Naive thymus-derived CD4-positive, alpha-beta T cell (primary cell): ENCODE data around the gene PGGHG. TPM values are rescaled to one million over a fixed set of nuclear protein-coding genes. Genes with fewer than 3 reads are reported as not detected.
A peak's percentile ranks its signal among the peaks of the same experiment; 100 is the strongest.
"Not testable (repeated sequence)": the region's sequence is repeated elsewhere in the genome, so short reads cannot be mapped to it uniquely, and the experiment has no call there.

ENCODE experiments used
- ATAC-seq: fragments of 150-1000 bp; cut with Tn5 transposase; 2 replicates; pipeline ENCODE4 v1.10.0; 2021; ENCODE audit warnings: mild to moderate bottlenecking, moderate library complexity
- CTCF ChIA-PET: fragments of 350-600 bp; sonication (Branson Sonifier 250); formaldehyde crosslinking; loops from one replicate; lab custom pipeline; 2021; ENCODE audit warnings: antibody characterized with exemption; lab: Charles Lee
- POLR2A ChIA-PET: fragments of 350-600 bp; sonication (Branson Sonifier 250); formaldehyde crosslinking; loops from one replicate; lab custom pipeline; 2021; ENCODE audit warnings: antibody characterized with exemption, inconsistent platforms; lab: Charles Lee
- DNase-seq, 9 donors: peaks; one replicate each; pipeline versions ENCODE4 v3.0.0 to v3.0.0-alpha.2; 2020 to 2022; ENCODE audit warnings: mixed read lengths in 1 of 9
- H3K27ac ChIP-seq: one replicate; pipeline ENCODE4 v1.7.0; 2013; ENCODE audit warnings: mild to moderate bottlenecking, low read depth, low read length, moderate library complexity
- H3K27me3 ChIP-seq, 2 donors: one replicate each; pipeline ENCODE4 v1.7.0; 2013; ENCODE audit warnings: low read length in 2 of 2, mild to moderate bottlenecking in 2 of 2, moderate library complexity in 2 of 2; ENCODE audit not compliant: control insufficient read depth in 2 of 2, insufficient read depth in 2 of 2
- H3K36me3 ChIP-seq, 3 experiments: 1 replicate in 2 of 3; 2 replicates in 1 of 3; pipeline ENCODE4 v1.7.0; 2013; ENCODE audit warnings: low read length in 3 of 3, mild to moderate bottlenecking in 3 of 3, moderate library complexity in 1 of 3; ENCODE audit not compliant: insufficient read depth in 3 of 3, control insufficient read depth in 2 of 3
- H3K4me1 ChIP-seq, 2 donors: one replicate each; pipeline ENCODE4 v1.7.0; 2013; ENCODE audit warnings: low read length in 2 of 2, mild to moderate bottlenecking in 2 of 2, moderate library complexity in 1 of 2; ENCODE audit not compliant: control insufficient read depth in 2 of 2, insufficient read depth in 2 of 2
- H3K4me3 ChIP-seq: 2 replicates; pipeline ENCODE4 v1.7.0; 2013; ENCODE audit warnings: mild to moderate bottlenecking, low read length
- H3K9me3 ChIP-seq, 3 experiments: 1 replicate in 2 of 3; 2 replicates in 1 of 3; pipeline ENCODE4 v1.7.0; 2013; ENCODE audit warnings: low read length in 3 of 3; ENCODE audit not compliant: control insufficient read depth in 2 of 3
- H3K27ac Mint-ChIP-seq, 9 donors: one replicate each; pipeline ENCODE4 v1.8.0; 2020 to 2022; ENCODE audit warnings: mixed read lengths in 9 of 9, mild to moderate bottlenecking in 8 of 9, moderate library complexity in 5 of 9, inconsistent platforms in 2 of 9
- H3K27me3 Mint-ChIP-seq, 5 donors: one replicate each; pipeline ENCODE4 v1.8.0; 2021 to 2022; ENCODE audit warnings: mixed read lengths in 5 of 5, mild to moderate bottlenecking in 1 of 5
- H3K36me3 Mint-ChIP-seq, 5 donors: one replicate each; pipeline ENCODE4 v1.8.0; 2020 to 2022; ENCODE audit warnings: mixed read lengths in 5 of 5, mild to moderate bottlenecking in 3 of 5, inconsistent platforms in 1 of 5
- H3K4me1 Mint-ChIP-seq, 7 donors: one replicate each; pipeline ENCODE4 v1.8.0; 2020 to 2022; ENCODE audit warnings: mixed read lengths in 7 of 7, mild to moderate bottlenecking in 3 of 7, inconsistent platforms in 1 of 7
- H3K4me3 Mint-ChIP-seq, 10 donors: one replicate each; pipeline ENCODE4 v1.8.0; 2020 to 2022; ENCODE audit warnings: mild to moderate bottlenecking in 10 of 10, mixed read lengths in 10 of 10, moderate library complexity in 6 of 10, inconsistent platforms in 2 of 10
- H3K9me3 Mint-ChIP-seq, 11 donors: one replicate each; pipeline ENCODE4 v1.8.0; 2020 to 2022; ENCODE audit warnings: mixed read lengths in 11 of 11, mild to moderate bottlenecking in 4 of 11, inconsistent platforms in 1 of 11, moderate library complexity in 1 of 11
- intact Hi-C, 2 donors: fragments of 100-400 bp; cut with micrococcal nuclease; formaldehyde crosslinking; loops; one replicate each; pipeline ENCODE4 v1.15.1; 2023
- polyA plus RNA-seq, 2 donors: library from polyadenylated mRNA; unstranded; fragments of 300-500 nt; fragmentation: Illumina TruSeq; gene quantifications; one replicate each; pipeline ENCODE4 v1.2.3, GENCODE V29; 2021
- total RNA-seq, 6 experiments: library from RNA in 5 of 6; stranded (reverse) in 5 of 6; gene quantifications; 1 replicate in 5 of 6; 2 replicates in 1 of 6; pipeline ENCODE4 v1.2.3 and lab custom pipeline; 2021 to 2026

The PGGHG gene
- total and polyA plus RNA-seq, 7 experiments from 2014 or later = 5.1 to 656 (median 340) TPM

GRCh38 chr11:261624-262023 lies 27.3 kb upstream of the PGGHG start:
- Mint-ChIP-seq H3K27ac (no peak overlapping the region), H3K4me3 (no peak overlapping the region), H3K27me3 (peaks cover 0 to 7% (median 0%) of the 10 kb centered on the region in 5 donors), H3K36me3 (no peaks in the 10 kb centered on the region), H3K9me3 (peaks cover 0 to 3% (median 0%) of the 10 kb centered on the region in 11 donors), H3K4me1 (peaks cover 0 to 11% (median 1%) of the 10 kb centered on the region in 7 donors)
- ChIA-PET POLR2A (interaction anchor here (0.7 to 2.0 kb wide), 2 partner anchors 19 to 26 kb away, joined by 4 to 7 read pairs; no protein-coding TSS in a partner anchor), CTCF (interaction anchor here (0.7 to 2.0 kb wide), 2 partner anchors 11 to 46 kb away, joined by 3 to 13 read pairs; no protein-coding TSS in a partner anchor)
- Histone ChIP-seq H3K27ac (no peak overlapping the region), H3K27me3 (no peaks in the 10 kb centered on the region), H3K9me3 (no peaks in the 10 kb centered on the region), H3K4me3 (no peak overlapping the region), H3K36me3 (no peaks in the 10 kb centered on the region), H3K4me1 (no peaks in the 10 kb centered on the region)
- intact Hi-C loops = no loop called here
- no peak for DNase-seq
- ATAC-seq = no peak

DNA sequence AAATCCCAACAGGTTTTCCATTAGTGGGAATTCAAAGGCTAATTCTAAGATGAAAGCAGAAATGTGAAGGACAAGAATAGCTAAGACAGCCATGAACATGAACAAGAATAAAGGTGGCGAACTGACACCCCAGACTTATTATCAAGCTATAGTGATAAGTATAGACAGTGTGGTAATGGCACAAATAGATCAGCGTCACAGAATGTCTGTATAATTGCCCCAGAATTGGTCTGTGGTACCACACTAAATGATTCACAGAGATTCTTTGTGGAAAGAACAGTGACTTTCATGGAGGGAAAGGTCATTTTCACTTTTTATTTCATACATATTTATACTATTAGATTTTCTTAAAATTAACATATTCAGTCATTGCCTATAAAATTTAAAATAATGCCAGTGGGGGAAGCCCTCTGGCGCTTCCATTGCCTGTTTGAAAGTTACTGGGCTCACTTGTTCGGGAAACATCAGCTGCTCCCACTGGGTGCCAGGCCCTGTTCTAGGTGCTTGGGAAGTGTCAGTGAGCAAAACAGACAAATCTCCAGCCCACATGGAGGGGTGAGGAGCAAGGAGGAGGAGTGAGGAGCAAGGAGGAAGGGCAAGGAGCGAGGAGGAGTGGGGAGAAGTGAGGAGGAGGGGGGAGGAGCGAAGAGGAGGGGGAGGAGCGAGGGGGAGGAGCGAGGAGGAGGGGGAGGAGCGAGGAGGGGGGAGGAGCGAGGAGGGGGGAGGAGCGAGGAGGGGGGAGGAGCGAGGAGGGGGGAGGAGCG lies 22.1 kb upstream of the PGGHG start:
- ChIA-PET POLR2A (interaction anchor here (0.6 to 4.6 kb wide), 16 partner anchors 9 to 1973 kb away, joined by 3 to 330 read pairs (median 14); partner anchors contain the start of genes BET1L, IFITM1, IFITM2 and IFITM5), CTCF (interaction anchor here (1.0 to 3.6 kb wide), 5 partner anchors 14 to 60 kb away, joined by 3 to 34 read pairs (median 11); partner anchors contain the start of genes BET1L, NLRP6, PGGHG and RIC8A)
- H3K9me3 ChIP-seq = no peaks in the 10 kb centered on the region
- ATAC-seq (peak; percentile 14), DNase-seq (peak in 5 of 9 donors; percentile 20 to 50 (median 41))
- peaks cover 0 to 2% (median 0%) of the 10 kb centered on the region in 5 donors for H3K27me3 Mint-ChIP-seq
- H3K27me3 ChIP-seq = no peaks in the 10 kb centered on the region
- H3K4me3 ChIP-seq = no peak overlapping the region
- H3K27ac ChIP-seq = peak overlapping the region; percentile 49
- H3K36me3 Mint-ChIP-seq = peaks cover 0 to 4% (median 0%) of the 10 kb centered on the region in 5 donors
- H3K9me3 Mint-ChIP-seq = peaks cover 0 to 3% (median 0%) of the 10 kb centered on the region in 11 donors
- peaks cover 20 to 40% (median 33%) of the 10 kb centered on the region in 7 donors for H3K4me1 Mint-ChIP-seq
- peak overlapping the region; percentile 62 to 95 (median 80) for H3K4me3 Mint-ChIP-seq
- H3K36me3 ChIP-seq = no peaks in the 10 kb centered on the region
- intact Hi-C loops = loop anchor here (1.0 to 5.0 kb wide), 6 partner anchors 14 to 181 kb away; partner anchors contain the start of genes BET1L (in 1 of the 2), PSMD13 (in 1 of the 2), RIC8A (in 1 of the 2) and SIRT3 (in 1 of the 2)
- H3K4me1 ChIP-seq = peaks cover 24 to 26% of the 10 kb centered on the region in 2 donors
- peak overlapping the region; percentile 55 to 100 (median 96) for H3K27ac Mint-ChIP-seq

DNA sequence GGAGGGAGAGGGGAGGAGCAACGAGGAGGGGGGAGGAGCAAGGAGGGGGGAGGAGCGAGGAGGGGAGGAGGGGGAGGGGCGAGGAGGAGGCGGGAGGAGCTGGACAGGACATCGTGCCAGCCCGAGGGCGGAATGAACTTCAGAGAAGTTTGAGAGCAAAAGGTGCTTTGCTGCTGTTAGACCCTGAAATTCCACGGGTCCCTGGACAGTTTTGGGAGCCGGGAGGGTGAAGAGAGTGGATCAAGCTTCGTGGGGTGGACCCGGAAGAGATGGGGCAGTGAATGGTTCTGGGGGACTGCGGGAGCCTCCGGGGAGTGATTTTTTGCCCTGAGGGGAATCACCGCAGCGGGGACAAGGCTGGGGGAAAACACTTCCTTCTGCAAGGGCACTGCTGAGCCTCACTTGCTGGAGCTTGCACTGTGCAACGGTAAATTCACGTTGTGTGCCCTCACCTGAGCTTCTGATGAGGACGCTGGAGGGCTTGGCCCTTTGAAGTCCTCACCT lies 21.4 kb upstream of the PGGHG start:
- peaks cover 0 to 5% (median 0%) of the 10 kb centered on the region in 5 donors for H3K36me3 Mint-ChIP-seq
- peak overlapping the region; percentile 59 for H3K4me3 ChIP-seq
- peak; percentile 41 to 75 (median 68) for DNase-seq
- peaks cover 20 to 42% (median 35%) of the 10 kb centered on the region in 7 donors for H3K4me1 Mint-ChIP-seq
- H3K27me3 ChIP-seq = no peaks in the 10 kb centered on the region
- POLR2A ChIA-PET = interaction anchor here (0.6 to 4.6 kb wide), 22 partner anchors 10 to 252 kb away, joined by 3 to 330 read pairs (median 12); partner anchors contain the start of genes BET1L, IFITM1, IFITM2 and NLRP6
- H3K36me3 ChIP-seq = no peaks in the 10 kb centered on the region
- peak; percentile 48 for ATAC-seq
- H3K27ac ChIP-seq = peak overlapping the region; percentile 80
- peak overlapping the region; percentile 85 to 96 (median 90) for H3K4me3 Mint-ChIP-seq
- no peaks in the 10 kb centered on the region for H3K9me3 ChIP-seq
- H3K27ac Mint-ChIP-seq = peak overlapping the region; percentile 92 to 100 (median 99)
- CTCF ChIA-PET = interaction anchor here (0.9 to 3.6 kb wide), 9 partner anchors 13 to 60 kb away, joined by 3 to 34 read pairs (median 7); partner anchors contain the start of genes BET1L, NLRP6, PGGHG and RIC8A
- peaks cover 0 to 3% (median 0%) of the 10 kb centered on the region in 11 donors for H3K9me3 Mint-ChIP-seq
- peaks cover 0 to 2% (median 0%) of the 10 kb centered on the region in 5 donors for H3K27me3 Mint-ChIP-seq
- peaks cover 24 to 26% of the 10 kb centered on the region in 2 donors for H3K4me1 ChIP-seq
- intact Hi-C loops = loop anchor here (1.0 to 5.0 kb wide), 6 partner anchors 13 to 181 kb away; partner anchors contain the start of genes BET1L (in 1 of the 2), PSMD13 (in 1 of the 2), RIC8A (in 1 of the 2) and SIRT3 (in 1 of the 2)

- not testable (repeated sequence) for H3K36me3 Mint-ChIP-seq, H3K9me3 ChIP-seq, H3K36me3 ChIP-seq, H3K27me3 Mint-ChIP-seq, H3K27me3 ChIP-seq, H3K9me3 Mint-ChIP-seq
- ChIA-PET CTCF (interaction anchor here (1.0 to 3.6 kb wide), 8 partner anchors 12 to 49 kb away, joined by 3 to 34 read pairs (median 6); partner anchors contain the start of genes NLRP6 and PGGHG), POLR2A (interaction anchor here (0.7 to 4.6 kb wide), 19 partner anchors 11 to 238 kb away, joined by 3 to 330 read pairs (median 13); partner anchors contain the start of genes BET1L, IFITM1, IFITM2 and NLRP6)
- H3K4me3 ChIP-seq = peak overlapping the region; percentile 59
- DNase-seq (peak in 6 of 9 donors; percentile 15 to 72 (median 62)), ATAC-seq (peak; percentile 48)
- intact Hi-C loops = loop anchor here (1.0 to 5.0 kb wide), 14 partner anchors 9 to 427 kb away; partner anchors contain the start of genes BET1L (in 1 of the 2), DEAF1 (in 1 of the 2), IFITM1 (in 1 of the 2) and PSMD13 (in 1 of the 2)
- peak overlapping the region; percentile 80 for H3K27ac ChIP-seq
- peaks cover 24 to 26% of the 10 kb centered on the region in 2 donors for H3K4me1 ChIP-seq
- H3K4me3 Mint-ChIP-seq = peak overlapping the region; percentile 85 to 96 (median 90)
- peaks cover 20 to 43% (median 35%) of the 10 kb centered on the region in 7 donors for H3K4me1 Mint-ChIP-seq
- peak overlapping the region; percentile 92 to 100 (median 99) for H3K27ac Mint-ChIP-seq
These were observed 20.2 kb upstream of the PGGHG start for GRCh38 chr11:268716-269145.

DNA sequence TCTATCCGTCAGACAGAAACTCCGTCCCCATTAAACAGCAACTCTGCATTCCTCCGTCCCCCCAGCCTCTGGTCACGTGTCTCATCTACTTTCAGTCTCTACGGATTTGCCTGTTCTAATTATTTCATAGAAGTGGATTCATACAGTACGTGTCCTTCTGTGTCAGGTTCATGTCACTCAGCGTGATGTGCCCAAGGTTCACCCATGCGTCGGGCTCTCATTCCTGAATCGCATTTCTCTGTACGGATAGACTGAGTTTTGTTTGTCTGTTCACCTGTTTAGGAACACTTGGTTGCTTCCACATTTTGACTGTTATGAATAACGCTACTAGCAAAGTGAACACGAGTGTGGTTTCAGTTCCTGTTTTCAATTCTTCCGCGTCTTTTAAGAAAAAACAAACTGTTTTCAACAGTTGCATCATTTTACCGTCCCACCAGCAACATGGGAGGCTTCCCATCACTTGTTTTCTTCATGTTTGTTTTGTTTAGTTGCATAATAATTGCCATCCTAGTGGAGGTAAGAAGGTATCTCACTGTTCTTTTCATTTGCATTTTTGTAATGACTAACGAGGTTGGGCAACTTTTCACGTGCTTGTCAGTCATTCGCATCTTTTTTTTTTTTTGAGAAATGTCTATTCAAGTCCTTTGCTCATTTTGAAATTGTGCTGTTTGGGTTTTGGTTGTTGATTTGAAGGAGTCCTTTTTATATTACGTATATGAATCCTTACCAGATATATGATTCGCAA lies 19.6 kb upstream of the PGGHG start:
- Mint-ChIP-seq H3K4me3 (peak overlapping the region; percentile 85 to 96 (median 90)), H3K27ac (peak overlapping the region; percentile 92 to 100 (median 99)), H3K9me3 (peaks cover 0 to 3% (median 0%) of the 10 kb centered on the region in 11 donors), H3K27me3 (peaks cover 0 to 8% (median 0%) of the 10 kb centered on the region in 5 donors), H3K4me1 (peaks cover 20 to 47% (median 35%) of the 10 kb centered on the region in 7 donors), H3K36me3 (peaks cover 0 to 5% (median 0%) of the 10 kb centered on the region in 5 donors)
- H3K4me1 ChIP-seq = peaks cover 24 to 26% of the 10 kb centered on the region in 2 donors
- CTCF ChIA-PET = interaction anchor here (1.0 to 2.8 kb wide), 5 partner anchors 11 to 48 kb away, joined by 3 to 34 read pairs (median 5); partner anchors contain the start of gene NLRP6
- POLR2A ChIA-PET = interaction anchor here (0.6 to 13.0 kb wide), 16 partner anchors 11 to 181 kb away, joined by 4 to 330 read pairs (median 18); partner anchors contain the start of genes BET1L, IFITM1, IFITM2 and NLRP6
- no peaks in the 10 kb centered on the region for H3K9me3 ChIP-seq
- intact Hi-C loops = loop anchor here (1.0 to 5.0 kb wide), 14 partner anchors 8 to 426 kb away; partner anchors contain the start of genes BET1L (in 1 of the 2), DEAF1 (in 1 of the 2), IFITM1 (in 1 of the 2) and PSMD13 (in 1 of the 2)
- H3K27me3 ChIP-seq = no peaks in the 10 kb centered on the region
- H3K36me3 ChIP-seq = no peaks in the 10 kb centered on the region
- H3K4me3 ChIP-seq = peak overlapping the region; percentile 59
- ATAC-seq (peak; percentile 84), DNase-seq (peak; percentile 43 to 95 (median 88))
- peak overlapping the region; percentile 80 for H3K27ac ChIP-seq
